GM18951 (cell line): ENCODE measurements around the gene ALPG.
"Not testable (repeated sequence)": the region's sequence is repeated elsewhere in the genome, so short reads cannot be mapped to it uniquely, and the experiment has no call there.

ENCODE experiments used
- POLR2A ChIP-seq: IDR thresholded peaks from 4 replicates; pipeline ENCODE4 v1.6.1; 2011; ENCODE audit warnings: mild to moderate bottlenecking; ENCODE audit not compliant: insufficient read length, insufficient read depth; ENCODE audit errors: extremely low read depth
- in situ Hi-C: fragments of 300-500 bp; cut with MboI; formaldehyde crosslinking; loops from one replicate; pipeline ENCODE4 v1.12.0; 2022; ENCODE audit warnings: low sequenced_read_pairs, mixed read lengths, inconsistent platforms; ENCODE audit not compliant: unreplicated experiment

Gene ALPG

DNA sequence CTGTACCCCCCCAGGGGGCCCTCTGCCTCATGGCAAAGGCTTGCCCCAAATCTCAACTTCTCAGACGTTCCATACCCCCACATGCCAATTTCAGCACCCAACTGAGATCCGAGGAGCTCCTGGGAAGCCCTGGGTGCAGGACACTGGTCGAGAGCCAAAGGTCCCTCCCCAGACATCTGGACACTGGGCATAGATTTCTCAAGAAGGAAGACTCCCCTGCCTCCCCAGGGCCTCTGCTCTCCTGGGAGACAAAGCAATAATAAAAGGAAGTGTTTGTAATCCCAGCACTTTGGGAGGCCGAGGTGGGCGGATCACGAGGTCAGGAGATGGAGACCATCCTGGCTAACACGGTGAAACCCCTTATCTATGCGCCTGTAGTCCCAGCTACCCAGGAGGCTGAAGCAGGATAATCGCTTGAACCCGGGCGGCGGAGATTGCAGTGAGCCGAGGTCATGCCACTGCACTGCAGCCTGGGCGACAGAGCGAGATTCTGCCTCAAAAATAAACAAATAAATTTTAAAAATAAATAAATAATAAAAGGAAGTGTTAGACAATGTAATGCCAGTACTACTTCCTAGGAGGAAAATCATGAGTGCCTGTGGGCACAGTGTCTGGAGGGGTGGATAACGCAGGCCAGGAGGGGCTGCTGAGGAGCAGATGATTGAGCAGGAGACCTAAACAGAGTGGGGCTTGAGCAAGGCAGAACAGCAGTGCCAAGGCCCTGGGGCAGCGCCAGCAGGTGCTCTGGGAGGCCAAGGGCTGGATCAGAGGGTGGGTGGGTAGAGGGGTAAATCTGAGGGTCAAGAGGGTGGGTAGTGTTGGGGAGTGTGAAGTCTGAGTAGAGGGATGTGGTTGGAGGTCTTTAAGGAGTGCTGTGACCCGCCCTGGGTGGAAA lies 24.1 kb upstream of the ALPG start:
- TF ChIP-seq POLR2A: no peak
- in situ Hi-C loops: no loop called here

DNA sequence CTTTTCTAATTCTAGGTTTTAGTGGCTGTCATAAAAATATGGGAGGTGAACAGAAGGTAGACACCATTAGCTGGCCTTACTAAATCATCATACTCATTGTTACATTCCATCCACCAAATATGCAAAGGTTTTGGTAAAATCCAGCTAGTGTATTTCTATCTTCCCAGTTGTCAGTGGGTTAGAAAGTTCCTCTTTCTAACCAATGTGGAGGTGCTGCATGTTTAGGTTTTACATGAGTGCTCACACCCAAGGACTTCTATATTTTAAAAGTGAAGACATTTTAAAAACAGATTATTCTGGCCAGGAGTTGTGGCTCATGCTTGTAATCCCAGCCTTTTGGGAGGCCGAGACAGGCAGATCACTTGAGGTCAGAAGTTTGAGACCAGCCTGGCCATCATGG lies 22.2 kb upstream of the ALPG start:
- no peak for TF ChIP-seq POLR2A
- in situ Hi-C loops: no loop called here

- in situ Hi-C loops: not testable (repeated sequence)
Measured at GRCh38 chr2:232385058-232385457, 21.6 kb upstream of the ALPG start.

DNA sequence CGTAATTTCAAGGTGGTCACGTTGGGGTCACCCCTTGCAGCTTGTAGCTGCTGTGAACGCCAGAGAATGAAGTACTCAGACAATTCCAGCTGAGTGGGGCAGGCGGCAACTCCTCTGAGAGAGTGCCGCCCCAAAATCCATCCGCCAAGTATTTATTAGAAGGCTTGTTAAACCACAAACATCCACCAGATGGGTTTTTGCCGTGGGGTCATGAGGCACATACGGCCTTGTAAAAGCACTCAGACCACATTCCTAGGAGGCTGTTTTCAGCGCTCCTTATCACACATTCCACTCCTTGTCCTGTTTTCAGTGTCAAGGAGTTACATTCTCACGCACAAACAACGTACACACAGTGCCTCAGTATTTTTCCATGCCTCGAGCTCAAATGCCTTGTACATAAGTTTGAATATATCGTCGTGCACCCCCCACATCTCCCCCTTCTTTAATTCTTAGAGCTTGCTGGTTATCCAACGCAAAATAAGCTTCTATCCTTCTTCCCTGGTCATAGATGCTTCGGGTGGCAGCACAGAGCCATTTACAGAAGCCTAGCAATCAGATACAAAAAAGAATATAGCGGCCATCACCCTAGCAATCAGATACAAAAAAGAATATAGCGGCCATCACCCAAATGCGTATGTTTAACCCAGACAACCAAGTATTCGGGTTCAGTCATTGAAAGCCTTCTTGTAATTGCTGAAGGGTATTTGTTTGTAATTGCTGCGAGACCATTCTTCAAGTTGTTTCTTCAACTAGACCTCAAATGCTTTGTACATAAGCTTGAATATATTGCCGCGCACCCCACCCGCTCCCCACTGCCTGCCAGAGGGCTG lies 20.8 kb upstream of the ALPG start:
- no peak for TF ChIP-seq POLR2A
- in situ Hi-C loops: no loop called here

GRCh38 chr2:232386490-232386739 lies 20.2 kb upstream of the ALPG start:
- in situ Hi-C loops: no loop called here

DNA sequence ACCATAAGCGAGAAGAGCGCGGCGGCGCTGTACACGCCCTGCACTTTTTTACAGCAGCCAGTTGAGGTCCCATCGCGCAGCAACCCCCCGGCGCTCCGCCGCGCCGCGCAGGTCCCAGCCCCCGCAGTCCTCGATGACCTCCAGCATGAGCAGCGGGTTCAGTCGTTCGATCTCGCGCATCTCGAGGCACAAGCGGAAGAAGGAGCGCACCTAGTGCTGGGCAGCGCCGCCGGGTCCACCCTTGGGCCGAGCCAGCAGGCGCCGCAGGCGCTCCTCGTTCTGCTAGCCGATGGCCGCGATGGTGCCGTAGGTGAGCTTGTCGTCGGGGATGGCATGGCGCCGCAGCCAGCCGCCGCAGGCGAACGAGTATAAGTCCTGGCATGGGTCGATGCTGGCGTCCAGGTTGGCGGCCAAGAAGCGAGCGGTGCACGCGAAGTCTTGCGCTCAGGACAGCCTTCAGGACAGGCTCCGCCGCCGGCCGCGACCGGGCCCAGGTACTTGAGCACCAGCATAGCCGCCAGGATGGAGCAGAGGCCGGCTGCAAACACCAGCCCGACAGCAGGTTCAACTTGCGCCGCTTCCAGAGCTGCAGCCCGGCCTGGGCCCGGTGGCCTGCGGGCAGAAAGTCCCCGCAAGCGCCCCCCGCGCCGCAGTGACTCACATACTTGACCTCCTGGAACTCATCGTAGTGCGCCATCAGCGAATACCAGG lies 19.7 kb upstream of the ALPG start:
- in situ Hi-C loops: no loop called here
- no peak for TF ChIP-seq POLR2A

More at GRCh38 chr2:232386490-232386739, 20.2 kb upstream of the ALPG start:
- TF ChIP-seq POLR2A: no peak

DNA sequence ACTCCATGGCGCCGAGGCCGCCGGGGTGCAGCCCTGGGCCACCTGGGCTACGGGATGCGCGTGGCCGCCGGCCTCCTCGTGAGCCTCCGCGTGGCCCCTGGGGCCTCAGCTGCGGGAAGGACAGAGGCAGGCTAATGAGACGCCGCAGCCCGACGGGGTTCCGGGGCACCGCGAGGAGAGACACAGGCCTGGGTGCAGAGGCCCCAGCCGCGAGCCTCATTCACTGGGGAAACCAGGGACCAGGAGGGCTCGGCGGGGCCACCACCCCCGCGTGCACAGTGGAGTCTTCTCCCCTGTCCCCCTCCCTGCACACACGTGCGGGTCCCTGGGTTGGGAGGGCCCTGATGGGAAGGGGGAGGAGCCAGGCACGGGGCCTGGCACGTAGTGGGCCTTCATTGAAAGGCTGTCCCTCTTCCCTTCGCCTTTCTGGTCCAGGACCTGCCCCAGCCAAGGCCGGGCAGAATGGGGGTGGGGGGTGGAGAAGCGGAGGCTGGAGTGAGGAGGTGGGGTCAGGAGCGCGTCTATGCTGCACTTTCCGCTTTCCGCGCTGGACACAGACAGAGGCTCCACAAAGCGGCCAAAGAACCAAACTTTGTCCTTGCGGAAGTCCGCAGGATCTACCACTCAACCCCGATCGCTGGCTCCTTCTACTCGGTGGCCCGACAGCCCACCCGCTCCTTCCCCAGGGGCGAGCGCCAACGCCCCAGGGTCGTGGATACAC lies 19.0 kb upstream of the ALPG start:
- TF ChIP-seq POLR2A: no peak
- in situ Hi-C loops: no loop called here

DNA sequence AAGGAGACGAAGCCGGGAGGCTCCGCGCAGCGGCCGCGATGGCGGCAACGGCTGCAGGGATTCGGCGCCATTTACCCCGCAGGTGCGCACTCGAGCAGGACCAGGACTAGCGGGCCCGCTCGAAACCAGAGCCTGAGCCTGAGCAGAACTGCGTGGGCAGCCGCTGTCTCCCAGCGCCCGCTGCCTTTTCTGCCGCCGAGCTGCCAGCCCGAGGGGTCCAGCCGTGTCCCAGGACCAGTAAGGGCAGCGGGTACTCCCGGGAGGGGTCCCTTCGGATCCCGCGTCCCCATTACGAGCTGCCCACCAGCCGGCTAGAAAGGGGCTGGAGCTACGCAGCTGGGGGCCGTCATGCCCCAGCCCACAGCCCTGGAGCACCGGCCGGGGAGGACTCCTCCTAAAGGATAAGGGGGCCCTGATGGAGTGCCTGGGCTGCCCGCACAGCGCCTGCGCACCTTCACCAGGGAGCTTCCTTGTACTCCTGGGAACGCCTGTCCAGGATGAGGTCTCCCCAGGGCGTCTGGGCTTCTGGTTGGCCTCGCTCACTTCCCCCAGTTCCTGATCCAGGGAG lies 18.2 kb upstream of the ALPG start:
- TF ChIP-seq POLR2A: no peak
- in situ Hi-C loops: no loop called here

GRCh38 chr2:232389327-232389726 lies 17.3 kb upstream of the ALPG start:
- TF ChIP-seq POLR2A: no peak
- in situ Hi-C loops: no loop called here

- no peak for TF ChIP-seq POLR2A
- in situ Hi-C loops: no loop called here
Measured at GRCh38 chr2:232390661-232391060, 16.0 kb upstream of the ALPG start.

- TF ChIP-seq POLR2A: no peak
- in situ Hi-C loops: no loop called here
Measured at GRCh38 chr2:232393556-232393955, 13.1 kb upstream of the ALPG start.

DNA sequence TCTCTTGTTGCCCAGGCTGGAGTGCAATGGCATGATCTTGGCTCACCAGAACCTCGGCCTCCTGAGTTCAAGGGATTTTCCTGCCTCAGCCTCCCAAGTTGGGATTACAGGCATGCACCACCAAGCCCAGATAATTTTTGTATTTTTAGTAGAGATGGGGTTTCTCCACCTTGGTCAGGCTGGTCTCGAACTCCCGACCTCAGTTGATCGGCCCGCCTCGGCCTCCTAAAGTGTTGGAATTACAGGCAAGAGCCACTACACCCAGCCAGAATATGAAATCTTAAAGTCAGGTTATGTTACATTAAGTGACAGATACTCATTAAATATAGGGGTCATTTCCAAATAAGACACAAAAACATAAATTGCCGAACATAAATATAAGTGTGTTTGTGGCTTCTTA lies 12.2 kb upstream of the ALPG start:
- in situ Hi-C loops: not testable (repeated sequence)

DNA sequence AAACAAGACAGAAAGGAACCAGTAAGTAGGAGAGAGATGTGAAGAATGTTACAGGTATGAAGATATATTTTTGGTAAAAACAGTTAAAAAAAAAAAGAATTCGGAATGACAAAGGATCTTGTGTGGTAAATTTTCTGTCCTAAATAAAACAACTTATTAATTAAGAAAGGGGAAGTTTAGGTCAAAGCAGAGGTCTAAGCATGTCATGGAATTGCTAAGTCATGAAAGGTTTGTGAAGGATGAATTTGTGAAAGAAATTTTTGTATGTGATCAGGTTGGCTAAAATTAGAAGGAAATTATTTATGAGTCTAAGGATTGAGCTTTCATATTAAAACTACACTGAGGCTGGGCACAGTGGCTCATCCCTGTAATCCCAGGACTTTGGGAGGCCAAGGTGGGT lies 11.1 kb upstream of the ALPG start:
- TF ChIP-seq POLR2A: no peak
- in situ Hi-C loops: no loop called here
